NCI-H1436 treated with DMSO at 0.1 percent for 48 hours (cell line): Measurements from ENCODE around the gene CERKL.
A peak's percentile ranks its signal among the peaks of the same experiment; 100 is the strongest.

Experiments used
- DNase-seq: peaks from one replicate; lab custom pipeline; 2025; lab: John Stamatoyannopoulos, UW

CERKL gene

GRCh38 chr2:181574321-181574720 is 82.6 kb downstream of the CERKL start:
- DNase-seq = peak; percentile 63

GRCh38 chr2:181573140-181573736 is 83.7 kb downstream of the CERKL start:
- DNase-seq = peak; percentile 44

- DNase-seq = no peak
Observed at GRCh38 chr2:181570833-181571661, 85.9 kb downstream of the CERKL start.

- DNase-seq = no peak
Observed at GRCh38 chr2:181570059-181570458, 86.8 kb downstream of the CERKL start.

GRCh38 chr2:181566334-181567032 is 90.4 kb downstream of the CERKL start:
- no peak for DNase-seq

GRCh38 chr2:181563101-181563692 is 93.7 kb downstream of the CERKL start:
- DNase-seq = no peak

GRCh38 chr2:181558371-181558770 is 98.5 kb downstream of the CERKL start:
- no peak for DNase-seq

GRCh38 chr2:181554061-181554830 is 102.7 kb downstream of the CERKL start:
- DNase-seq = no peak

GRCh38 chr2:181553244-181553643 is 103.7 kb downstream of the CERKL start:
- DNase-seq = no peak

- DNase-seq = no peak
Observed at GRCh38 chr2:181552808-181553207, 104.1 kb downstream of the CERKL start.

GRCh38 chr2:181546086-181546485 is 110.8 kb downstream of the CERKL start:
- DNase-seq = no peak

GRCh38 chr2:181542170-181542569 is 114.7 kb downstream of the CERKL start:
- DNase-seq = no peak

GRCh38 chr2:181540421-181540820 is 116.5 kb downstream of the CERKL start:
- DNase-seq = no peak

- DNase-seq = no peak
Observed at GRCh38 chr2:181536730-181537129, 120.2 kb downstream of the CERKL start.

- no peak for DNase-seq
Observed at GRCh38 chr2:181528441-181528840, 128.5 kb downstream of the CERKL start.

- no peak for DNase-seq
Observed at GRCh38 chr2:181527058-181527457, 129.8 kb downstream of the CERKL start.

- no peak for DNase-seq
Observed at GRCh38 chr2:181526014-181526413, 130.9 kb downstream of the CERKL start.

- DNase-seq = no peak
Observed at GRCh38 chr2:181523756-181524155, 133.1 kb downstream of the CERKL start.

- no peak for DNase-seq
Observed at GRCh38 chr2:181520253-181520652, 136.7 kb downstream of the CERKL start.

GRCh38 chr2:181517685-181518301 is 139.1 kb downstream of the CERKL start:
- DNase-seq = no peak

- no peak for DNase-seq
Observed at GRCh38 chr2:181516992-181517391, 139.9 kb downstream of the CERKL start.
